ENCODE data around the gene AFMID. TPM values are rescaled to one million over a fixed set of nuclear protein-coding genes. Genes with fewer than 3 reads are reported as not detected.

The AFMID gene
- total RNA-seq, 1 donor from 2014 or later, result 35.1 TPM

DNA sequence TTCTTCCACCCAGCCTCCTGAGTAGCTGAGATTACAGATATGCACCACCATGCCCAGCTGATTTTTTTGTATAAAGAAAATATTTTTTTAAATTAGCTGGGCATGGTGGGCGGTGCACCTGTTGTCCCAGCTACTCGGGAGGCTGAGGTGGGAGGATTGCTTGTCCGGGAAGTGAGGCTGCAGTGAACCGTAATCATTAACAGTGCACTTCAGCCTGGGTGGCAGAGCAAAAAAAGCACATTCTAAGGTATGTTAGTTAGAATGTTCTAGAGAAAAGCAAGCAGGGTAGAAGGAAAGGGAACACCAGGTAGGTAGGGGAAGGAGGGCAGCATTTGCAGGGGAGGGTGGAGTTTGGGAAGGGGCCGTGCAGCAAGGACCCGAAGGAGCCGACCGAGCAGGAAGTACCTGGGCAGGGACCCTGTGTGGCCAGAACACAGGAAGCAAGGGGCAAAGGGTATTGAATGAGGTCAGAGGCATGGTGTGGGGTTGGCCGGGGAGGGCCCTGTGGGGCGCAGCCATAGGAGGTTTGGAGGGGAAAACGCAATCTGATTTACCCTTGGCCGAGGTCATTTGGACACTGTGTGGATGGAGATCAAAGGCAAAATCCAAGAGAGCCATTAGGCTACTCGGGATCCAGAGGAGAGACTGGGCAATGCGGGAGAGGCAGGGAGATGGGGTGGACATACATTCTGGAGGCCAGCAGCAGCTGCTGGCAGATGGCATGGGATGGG, 38.7 kb upstream of the AFMID start:
- H3K27ac Mint-ChIP-seq (ENCODE audit: unreplicated experiment), result no peak overlapping the region
- H3K27me3 Mint-ChIP-seq (ENCODE audit: unreplicated experiment), result no peaks in the 10 kb centered on the region
- TF ChIP-seq, protein P1, sequence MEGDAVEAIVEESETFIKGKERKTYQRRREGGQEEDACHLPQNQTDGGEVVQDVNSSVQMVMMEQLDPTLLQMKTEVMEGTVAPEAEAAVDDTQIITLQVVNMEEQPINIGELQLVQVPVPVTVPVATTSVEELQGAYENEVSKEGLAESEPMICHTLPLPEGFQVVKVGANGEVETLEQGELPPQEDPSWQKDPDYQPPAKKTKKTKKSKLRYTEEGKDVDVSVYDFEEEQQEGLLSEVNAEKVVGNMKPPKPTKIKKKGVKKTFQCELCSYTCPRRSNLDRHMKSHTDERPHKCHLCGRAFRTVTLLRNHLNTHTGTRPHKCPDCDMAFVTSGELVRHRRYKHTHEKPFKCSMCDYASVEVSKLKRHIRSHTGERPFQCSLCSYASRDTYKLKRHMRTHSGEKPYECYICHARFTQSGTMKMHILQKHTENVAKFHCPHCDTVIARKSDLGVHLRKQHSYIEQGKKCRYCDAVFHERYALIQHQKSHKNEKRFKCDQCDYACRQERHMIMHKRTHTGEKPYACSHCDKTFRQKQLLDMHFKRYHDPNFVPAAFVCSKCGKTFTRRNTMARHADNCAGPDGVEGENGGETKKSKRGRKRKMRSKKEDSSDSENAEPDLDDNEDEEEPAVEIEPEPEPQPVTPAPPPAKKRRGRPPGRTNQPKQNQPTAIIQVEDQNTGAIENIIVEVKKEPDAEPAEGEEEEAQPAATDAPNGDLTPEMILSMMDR (IDR thresholded peaks at IDR 0.05), result no peak
- no peak for DNase-seq (ENCODE audit: extremely low spot score, unreplicated experiment)
- no peak overlapping the region for H3K4me3 Mint-ChIP-seq (ENCODE audit: unreplicated experiment)
- H3K4me1 Mint-ChIP-seq (ENCODE audit: unreplicated experiment), result peaks cover 44% of the 10 kb centered on the region
- no peaks in the 10 kb centered on the region for H3K9me3 Mint-ChIP-seq (ENCODE audit: unreplicated experiment)
- H3K36me3 Mint-ChIP-seq (ENCODE audit: unreplicated experiment), result no peaks in the 10 kb centered on the region

DNA sequence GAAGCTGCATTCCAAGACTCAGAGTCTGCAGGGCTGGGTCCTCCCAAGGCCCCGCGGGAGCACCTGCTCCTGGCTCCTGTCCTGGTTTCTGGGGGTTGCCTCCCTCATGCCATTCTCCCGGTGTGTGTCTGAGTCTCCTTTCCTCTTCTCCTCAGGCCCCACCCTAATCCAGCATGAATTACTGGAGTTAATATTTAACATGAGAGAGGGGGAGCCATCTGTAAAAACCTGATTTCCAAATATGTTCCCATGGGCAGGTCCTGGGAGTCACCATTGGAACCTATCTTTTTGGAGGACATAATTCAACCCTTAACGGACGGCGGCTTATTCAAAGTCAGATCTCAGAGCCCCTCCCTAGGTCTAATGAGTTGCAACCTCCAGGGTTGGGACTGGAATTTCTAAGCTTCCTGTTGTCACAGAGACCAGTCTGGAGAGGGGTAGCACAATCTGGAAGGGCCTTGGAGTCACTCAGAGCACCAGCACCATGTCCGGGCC, 35.6 kb upstream of the AFMID start:
- H3K4me1 Mint-ChIP-seq (ENCODE audit: unreplicated experiment), result peaks cover 19% of the 10 kb centered on the region
- DNase-seq (ENCODE audit: extremely low spot score, unreplicated experiment), result no peak

DNA sequence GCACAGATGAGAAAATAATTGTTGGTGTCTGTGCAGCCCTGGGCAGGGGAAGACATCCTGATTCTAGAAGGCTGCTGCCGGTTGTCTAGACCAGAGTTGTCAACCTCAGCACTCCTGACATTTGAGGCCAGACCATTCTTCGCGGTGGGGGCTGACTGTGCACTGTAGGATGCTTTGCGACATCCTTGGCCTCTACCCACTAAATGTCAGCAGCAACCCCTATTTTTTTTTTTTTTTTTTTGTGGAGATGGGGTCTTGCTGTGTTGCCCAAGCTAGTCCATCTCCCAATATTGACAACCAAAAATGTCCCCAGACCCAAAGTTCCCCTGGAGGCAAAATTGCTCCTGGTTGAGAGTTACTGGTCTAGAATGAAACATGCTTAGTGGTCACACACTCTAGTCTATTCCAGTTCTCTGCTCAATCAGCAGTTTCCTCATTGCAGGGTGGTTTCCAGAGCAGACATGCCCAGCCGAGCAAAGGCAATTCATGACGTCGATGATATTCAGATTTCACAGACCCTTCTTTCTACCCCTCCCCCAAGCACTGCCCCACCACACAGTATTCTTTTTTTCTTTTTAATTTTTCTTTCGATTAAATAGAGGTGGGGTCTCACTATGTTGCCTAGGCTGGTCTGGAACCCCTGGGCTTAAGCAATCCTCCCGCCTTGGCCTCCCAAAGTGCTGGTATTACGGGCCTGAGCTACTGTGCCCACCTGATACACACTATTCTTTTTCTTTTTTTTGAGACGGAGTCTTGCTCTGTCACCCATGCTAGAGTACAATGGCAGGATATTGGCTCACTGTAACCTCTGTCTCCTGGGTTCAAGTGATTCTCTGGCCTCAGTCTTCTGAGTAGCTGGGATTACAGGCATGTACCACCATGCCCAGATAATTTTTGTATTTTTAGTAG, 32.0 kb upstream of the AFMID start:
- H3K4me1 Mint-ChIP-seq (ENCODE audit: unreplicated experiment), result peaks cover 15% of the 10 kb centered on the region
- no peak overlapping the region for H3K27ac Mint-ChIP-seq (ENCODE audit: unreplicated experiment)

More for the DNA sequence above, 35.6 kb upstream of the AFMID start:
- H3K36me3 Mint-ChIP-seq (ENCODE audit: unreplicated experiment), result no peaks in the 10 kb centered on the region
- H3K27me3 Mint-ChIP-seq (ENCODE audit: unreplicated experiment), result no peaks in the 10 kb centered on the region
- TF ChIP-seq, protein P1 (IDR thresholded peaks at IDR 0.05), result no peak
- no peaks in the 10 kb centered on the region for H3K9me3 Mint-ChIP-seq (ENCODE audit: unreplicated experiment)
- H3K27ac Mint-ChIP-seq (ENCODE audit: unreplicated experiment), result peak overlapping the region; percentile 81
- no peak overlapping the region for H3K4me3 Mint-ChIP-seq (ENCODE audit: unreplicated experiment)

DNA sequence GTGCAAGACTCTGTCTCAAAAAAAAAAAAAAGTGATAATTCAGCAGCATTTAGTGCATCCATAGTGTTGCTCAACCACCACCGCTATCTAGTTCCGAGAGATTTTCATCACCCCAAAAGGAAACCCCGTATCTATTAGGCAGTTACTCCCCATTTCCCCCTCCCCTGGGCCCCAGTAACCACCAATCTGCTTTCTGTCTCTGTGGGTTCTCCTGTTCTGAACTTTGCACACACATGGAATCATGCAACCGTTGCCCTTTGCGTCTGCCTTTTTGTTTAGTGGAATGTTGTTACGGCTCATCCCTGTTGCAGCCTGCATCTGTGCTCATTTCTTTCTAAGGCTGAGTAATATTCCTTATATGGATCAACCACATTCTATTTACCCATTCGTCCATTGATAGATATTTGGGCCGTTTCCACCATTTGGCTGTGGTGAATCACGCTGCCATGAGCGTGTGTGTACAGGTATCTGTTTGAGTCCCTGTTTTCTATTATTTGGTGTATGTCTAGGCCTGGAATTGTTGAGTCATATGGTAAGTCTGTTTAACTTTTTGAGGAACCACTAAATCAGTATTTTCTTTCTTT, 27.5 kb upstream of the AFMID start:
- H3K36me3 Mint-ChIP-seq (ENCODE audit: unreplicated experiment), result no peaks in the 10 kb centered on the region
- TF ChIP-seq, protein P1 (IDR thresholded peaks at IDR 0.05), result no peak
- DNase-seq (ENCODE audit: extremely low spot score, unreplicated experiment), result no peak
- H3K27ac Mint-ChIP-seq (ENCODE audit: unreplicated experiment), result no peak overlapping the region
- no peaks in the 10 kb centered on the region for H3K27me3 Mint-ChIP-seq (ENCODE audit: unreplicated experiment)
- H3K4me3 Mint-ChIP-seq (ENCODE audit: unreplicated experiment), result no peak overlapping the region
- H3K4me1 Mint-ChIP-seq (ENCODE audit: unreplicated experiment), result no peaks in the 10 kb centered on the region
- H3K9me3 Mint-ChIP-seq (ENCODE audit: unreplicated experiment), result no peaks in the 10 kb centered on the region

More for the DNA sequence above, 32.0 kb upstream of the AFMID start:
- TF ChIP-seq, protein P1 (IDR thresholded peaks at IDR 0.05), result no peak
- H3K4me3 Mint-ChIP-seq (ENCODE audit: unreplicated experiment), result no peak overlapping the region
- no peaks in the 10 kb centered on the region for H3K27me3 Mint-ChIP-seq (ENCODE audit: unreplicated experiment)
- H3K36me3 Mint-ChIP-seq (ENCODE audit: unreplicated experiment), result no peaks in the 10 kb centered on the region
- DNase-seq (ENCODE audit: extremely low spot score, unreplicated experiment), result no peak
- H3K9me3 Mint-ChIP-seq (ENCODE audit: unreplicated experiment), result no peaks in the 10 kb centered on the region

All from osteocyte (in vitro differentiated cells).